Measurements from ENCODE around the gene MYO10.

MYO10 gene

DNA sequence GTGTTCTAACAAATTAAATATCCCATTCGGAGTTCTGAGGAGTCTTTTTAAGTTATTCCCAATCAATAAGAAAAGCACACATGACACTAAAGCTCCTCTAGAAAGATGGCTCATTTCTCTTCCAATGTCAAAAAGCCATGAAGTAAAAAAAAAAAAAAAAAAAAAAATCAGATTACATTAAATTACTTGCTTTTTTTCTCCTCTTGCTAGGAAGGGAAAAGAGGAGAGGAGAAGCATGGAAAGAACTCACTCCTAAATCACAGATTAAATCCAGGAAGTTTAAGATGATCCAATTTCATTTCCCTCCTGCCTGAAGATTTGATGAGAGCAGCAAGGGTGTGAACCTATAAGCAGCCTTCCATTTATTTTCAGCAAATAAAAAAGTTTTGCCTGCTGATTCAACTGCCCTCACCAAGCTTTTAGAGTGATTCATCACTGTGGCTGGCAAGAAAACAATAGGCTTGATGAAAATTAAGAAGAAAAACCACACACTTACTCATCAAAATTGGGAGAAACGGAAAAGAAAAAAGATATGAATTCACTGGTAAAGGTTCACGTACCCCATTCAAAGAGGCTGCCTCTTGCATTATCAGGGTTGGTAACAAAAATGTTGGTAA, 19.7 kb downstream of the MYO10 start:
- DNase-seq, result no peak

DNA sequence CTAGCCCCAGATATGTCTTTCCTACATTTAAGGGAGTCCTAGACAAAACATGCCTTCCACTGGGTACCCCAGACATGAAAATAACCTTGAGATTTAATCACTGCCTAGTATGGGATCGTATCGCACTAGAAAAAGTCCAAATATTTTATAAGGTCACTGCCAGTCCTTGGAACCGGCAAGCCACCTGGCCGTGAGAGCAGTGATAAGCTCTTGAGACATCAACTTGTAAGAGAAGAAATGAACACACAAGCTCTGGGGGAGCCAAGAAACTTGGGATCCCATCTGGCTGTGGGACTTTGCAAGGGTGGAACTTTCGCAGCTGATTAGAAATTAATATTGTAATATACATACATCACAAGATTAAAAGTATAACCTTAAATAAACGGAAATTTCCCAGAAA, 21.5 kb downstream of the MYO10 start:
- no peak for DNase-seq

DNA sequence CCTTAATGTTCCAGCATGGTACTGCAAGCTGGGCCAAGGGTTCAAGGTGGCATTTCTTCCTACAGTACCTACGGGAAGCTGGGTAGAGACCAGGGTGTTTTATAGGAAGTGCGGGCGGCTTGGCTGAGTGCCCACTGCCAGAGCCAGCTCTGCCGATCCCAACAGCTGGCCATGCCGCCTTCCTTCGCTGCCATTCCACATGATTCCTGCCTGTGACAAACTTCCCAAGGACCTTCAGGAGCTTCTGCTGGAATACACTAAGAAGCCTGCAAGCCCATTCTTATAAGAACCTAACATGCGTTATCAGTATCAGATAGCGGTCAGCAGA, 22.0 kb downstream of the MYO10 start:
- no peak for DNase-seq

DNA sequence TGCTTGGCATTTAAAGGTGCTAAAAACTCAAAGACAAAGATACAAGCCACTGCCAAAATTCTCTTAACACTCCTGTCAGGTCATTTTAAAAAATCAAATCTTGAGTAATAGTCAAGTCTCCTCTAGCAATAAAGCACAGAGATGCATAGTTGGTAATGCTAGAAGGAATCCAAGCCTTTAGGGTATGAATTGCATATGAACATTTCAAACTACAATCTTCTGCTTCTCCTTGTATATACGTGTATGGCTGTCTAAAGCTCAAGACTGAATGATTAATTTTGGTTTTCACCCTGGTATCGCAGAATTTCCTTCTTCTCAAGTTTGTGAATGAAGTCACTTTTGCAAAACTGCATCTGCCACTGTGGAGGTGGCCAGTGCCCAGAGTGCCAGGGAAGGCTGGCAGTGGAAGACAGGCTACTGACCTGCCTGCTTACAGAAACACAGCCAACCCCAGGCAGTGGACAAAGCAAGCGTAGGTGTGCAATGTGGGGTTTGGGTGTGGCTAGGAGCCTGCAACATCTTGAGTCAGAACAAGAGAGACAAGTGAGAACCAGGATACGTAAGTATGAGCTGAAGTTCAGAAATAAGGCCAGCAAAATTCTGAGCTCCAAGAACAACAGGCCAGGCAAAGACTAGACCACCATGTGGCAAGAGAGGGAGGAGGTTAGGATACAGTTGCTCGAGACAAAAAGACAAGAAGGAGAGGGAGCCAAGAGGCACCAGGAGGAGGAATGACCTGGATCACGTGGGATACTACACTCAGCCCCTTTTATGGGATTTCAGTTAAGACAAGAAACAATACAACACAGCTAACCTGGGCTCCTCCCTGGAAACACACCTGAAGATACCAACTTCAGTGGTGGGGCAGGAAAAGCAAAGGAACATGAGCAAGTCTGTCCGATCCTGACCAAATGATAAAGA, 22.6 kb downstream of the MYO10 start:
- no peak for DNase-seq

DNA sequence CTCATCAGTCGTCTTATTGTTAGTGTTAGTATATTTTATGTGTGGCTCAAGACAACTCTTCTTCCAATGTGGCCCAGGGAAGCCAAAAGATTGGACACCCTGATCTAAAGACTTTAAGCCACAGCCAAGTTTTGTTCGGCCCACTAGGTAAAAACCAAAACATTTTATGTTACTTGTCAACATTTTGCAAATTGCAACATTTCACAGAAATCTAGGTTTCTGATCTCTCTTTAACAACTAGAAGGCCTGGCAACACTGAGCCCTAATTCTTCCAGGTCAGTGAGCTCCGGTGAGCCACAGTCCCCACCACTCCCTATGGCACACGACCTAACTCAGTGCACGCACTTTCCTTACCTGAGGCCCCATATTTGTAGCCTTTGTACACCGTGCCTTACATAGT, 24.0 kb downstream of the MYO10 start:
- no peak for DNase-seq

DNA sequence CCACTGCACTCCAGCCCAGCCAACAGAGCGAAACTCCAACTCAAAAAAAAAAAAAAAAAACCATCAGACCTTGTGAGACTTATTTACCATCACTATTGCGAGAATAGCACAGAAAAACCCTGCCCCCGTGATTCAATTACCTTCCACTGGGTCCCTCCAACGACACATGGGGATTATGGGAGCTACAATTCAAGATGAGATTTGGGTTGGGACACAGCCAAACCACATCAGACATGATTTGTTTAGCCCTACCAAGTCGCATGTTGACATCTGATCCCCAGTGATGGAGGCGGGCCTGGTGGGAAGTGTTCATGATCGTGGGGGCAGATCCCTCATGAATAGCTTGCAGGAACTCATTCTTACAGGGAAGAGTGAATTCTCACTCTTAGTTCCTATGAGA, 26.6 kb downstream of the MYO10 start:
- DNase-seq, result no peak

DNA sequence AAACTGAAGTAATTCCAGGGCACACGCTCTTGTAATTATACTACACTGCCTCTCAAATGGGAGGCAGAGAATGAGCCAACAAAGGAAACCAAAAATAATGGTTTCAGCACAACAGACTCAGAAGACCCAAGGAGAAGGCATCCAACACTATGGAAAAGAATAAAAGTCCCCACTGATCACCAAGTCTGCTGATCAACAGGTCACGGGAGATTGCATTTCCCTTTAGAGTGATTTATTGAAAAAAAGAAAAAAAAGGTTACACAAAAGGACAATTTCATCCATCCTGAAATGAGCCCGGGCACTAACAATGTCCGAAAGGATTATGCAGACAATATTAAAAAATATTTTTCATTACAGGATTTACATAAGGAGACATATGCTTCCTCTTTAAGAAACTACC, 28.8 kb downstream of the MYO10 start:
- no peak for DNase-seq

DNA sequence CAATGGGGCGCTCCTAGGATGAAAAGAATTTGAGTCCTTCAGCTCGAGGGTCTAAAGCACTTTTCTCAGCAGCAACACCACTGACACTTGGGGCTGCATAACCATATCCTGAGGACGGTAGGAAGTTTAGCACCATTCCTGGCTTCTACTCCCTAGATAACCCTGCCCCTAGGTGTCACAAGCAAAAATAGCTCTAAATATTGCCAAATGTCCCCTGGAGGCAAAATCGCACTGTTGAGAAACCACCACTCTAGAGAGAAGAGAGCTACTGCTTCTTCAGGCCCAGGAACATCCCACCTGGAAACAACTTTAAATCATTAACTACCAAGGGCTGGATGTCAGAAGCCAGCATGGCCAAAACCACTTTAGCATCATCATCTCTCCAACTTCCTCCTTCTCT, 29.8 kb downstream of the MYO10 start:
- no peak for DNase-seq

DNA sequence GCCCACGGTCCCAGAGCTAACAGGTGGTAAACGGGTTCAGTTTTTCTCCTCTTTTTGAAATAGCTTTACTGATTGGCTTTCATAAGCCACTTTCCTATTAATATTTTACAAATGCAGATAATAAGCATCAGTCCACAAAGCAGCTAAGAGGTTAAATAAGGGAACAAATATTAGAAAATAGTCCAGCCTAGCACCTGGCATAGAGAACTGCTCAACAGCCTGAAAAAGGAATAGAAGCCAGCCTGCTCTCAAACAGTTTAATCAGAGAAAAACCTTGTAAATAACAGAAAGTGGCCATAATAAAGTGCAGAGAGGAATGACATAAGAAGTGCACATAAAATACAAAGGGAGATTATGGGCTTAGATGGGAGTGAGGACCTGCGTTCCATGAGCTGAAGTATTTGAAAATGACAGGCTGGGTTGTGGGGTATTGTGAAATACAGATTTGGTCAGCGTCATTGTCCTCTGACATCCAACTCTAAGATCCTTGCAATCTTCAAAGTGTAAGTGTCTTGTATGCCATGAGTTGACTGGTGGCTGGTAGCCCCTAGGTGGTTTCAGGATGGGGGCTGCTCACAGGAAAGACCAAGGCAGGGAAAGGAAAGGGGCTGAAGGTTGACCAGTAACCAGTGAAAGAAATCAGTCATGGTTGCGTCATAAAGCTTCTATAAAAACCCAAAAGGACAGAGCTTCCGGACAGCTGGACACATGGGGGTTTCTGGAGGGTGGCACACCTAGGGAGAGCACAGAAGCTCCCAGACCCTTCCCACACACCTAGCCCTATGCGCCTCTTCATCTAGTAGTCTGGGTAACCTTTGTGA, 32.4 kb downstream of the MYO10 start:
- no peak for DNase-seq

DNA sequence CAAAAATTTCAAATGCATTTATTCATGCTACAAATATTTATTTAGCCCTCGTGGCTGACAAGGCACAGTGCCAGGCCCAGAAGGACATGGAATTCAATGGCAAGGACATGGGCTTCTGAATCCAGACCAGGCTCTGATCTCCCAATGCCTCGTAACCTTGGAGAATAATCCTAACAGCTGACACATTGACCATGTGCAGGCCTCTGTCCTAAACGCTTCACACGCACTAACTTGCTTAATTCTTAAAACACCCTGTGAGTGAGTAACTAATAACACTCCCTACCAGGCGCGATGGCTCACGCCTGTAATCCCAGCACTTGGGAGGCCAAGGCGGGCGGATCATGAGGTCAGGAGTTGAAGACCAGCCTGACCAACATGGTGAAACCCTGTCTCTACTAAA, 33.2 kb downstream of the MYO10 start:
- no peak for DNase-seq

DNA sequence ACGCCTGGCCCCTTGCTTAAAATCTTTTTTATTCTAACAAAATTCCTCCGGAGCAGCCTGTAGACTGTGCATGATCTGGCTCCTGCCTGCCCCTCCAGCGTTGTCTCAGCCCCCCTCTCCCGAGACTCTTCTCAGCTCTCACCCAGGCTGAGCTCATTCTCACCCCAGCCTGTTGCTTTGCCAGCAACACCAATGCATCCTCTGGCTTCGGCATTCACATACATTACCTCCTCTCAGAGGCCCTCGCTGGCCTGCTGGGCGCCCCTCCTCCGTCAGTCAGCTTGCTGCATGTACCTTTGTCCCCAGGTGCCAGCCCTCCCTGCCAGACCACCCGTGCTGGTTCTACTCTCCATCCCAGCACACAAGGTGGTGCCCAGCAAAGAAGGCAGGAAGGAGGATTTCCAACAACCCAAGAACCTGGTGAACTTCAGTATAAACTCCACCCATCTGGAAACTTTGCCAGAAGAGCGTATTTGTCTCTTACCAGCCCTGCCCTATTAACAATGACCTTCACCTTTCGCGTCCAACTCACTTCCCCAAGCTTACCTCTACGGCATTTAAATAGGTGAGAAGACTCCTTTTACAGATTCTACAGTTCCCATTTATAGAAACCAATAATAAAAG, 35.0 kb downstream of the MYO10 start:
- DNase-seq, result no peak

DNA sequence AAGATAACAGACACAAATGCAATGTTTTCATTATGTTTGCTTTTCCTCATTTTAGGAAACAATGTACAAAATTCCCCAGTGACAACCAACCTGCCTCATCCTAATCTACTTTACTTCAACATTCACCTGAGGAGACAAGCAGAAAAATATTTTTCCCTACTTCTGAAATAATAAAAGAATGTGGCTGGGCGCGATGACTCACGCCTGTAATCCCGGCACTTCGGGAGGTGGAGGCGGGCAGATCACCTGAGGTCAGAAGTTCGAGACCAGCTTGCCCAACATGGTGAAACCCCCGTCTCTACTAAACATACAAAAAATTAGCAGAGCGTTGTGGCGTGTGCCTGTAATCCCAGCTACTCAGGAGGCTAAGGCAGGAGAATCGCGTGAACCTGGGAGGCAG, 36.9 kb downstream of the MYO10 start:
- DNase-seq, result no peak

DNA sequence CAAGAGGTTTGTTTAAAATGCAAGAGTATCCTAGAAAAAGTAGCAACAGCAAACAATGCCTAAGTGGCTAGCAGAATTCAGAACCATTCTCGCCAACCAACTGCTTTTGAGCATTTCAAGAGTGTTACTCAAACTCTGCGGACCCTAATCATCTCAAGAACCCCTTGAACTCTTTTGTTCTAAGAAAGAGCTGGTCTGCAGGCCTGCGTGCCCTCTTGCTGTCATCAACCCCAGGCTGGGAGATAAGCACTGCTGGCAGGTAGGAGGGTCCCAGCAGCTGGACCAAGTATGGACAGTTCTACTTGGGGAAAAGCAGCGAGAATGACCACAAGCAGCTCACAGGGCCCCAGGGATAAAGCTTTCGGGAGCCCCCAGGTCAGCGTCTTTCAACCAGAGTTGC, 38.3 kb downstream of the MYO10 start:
- no peak for DNase-seq

DNA sequence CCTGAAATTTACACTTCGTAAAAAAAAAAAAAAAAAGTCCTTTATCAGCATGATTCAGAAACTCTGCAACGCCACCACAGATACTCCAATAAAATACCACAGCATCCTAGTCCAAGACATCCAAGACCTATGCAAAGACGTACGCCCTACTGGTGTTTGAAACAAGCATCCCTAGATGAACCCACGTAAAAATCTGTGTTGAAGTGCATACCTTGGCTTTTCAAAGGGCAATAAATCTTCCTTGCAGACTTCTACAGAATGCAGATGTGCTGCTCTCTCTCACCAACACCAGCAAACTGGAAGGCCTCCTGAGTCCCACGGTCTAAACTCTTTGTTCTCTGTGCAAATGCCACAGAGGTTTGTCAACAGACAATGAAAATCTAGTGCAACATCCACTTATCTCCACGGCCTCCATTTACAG, 38.8 kb downstream of the MYO10 start:
- no peak for DNase-seq

DNA sequence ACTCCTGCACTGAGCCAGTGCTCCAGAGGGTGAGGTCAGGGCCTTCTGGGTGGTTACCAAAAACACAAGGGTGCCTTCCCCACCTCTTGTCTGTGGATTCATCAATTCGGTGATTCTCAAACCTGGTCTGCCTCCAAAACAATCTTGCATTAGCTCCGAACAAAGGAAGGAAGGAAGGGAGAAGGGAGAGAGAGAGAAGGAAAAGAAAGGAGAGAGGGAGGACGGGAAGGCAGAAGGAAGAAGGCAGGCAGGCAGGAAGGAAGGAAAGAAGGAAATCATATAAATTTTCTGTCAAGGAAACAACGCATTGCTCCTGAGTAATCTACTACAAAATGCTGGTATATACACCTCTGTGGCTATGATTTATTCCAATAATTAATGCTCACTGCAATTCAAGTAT, 39.3 kb downstream of the MYO10 start:
- no peak for DNase-seq

DNA sequence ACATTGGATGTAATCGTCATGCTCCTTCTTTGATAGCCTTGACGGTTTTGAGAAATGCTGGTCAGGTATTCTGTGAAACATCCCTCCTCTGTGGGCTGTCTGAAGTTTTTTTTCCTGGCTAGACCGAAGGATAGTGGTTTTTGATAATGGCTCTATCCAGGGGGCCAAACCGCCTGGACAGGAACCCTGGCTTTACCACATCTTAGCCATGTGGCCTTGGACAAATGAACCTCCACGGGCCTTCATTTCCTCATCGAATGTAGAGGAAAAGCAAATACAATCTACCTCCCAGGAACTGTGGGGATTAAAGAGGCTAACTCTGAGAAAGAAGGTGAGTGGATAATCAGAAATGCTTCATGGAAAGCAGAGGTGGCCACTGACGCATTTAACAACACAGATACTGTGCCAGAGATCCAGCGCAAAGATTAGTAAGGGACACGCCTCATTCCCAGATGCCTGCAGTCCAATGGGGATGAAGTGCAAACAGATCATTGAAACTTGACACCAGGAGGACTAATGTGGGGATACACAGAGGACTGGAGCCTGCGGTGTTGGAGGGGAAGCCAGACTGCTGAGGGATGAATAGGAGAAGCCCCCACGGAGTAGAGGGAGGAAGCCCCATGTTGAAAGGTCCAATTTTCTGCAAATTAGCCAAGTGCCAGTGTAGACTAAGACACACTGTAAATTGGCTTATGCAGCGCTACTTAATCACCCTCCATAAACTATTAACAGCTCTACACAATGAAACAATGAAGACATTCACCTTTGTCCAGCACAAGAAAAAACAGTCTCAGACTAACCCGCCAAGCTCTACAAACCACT, 41.6 kb downstream of the MYO10 start:
- no peak for DNase-seq

DNA sequence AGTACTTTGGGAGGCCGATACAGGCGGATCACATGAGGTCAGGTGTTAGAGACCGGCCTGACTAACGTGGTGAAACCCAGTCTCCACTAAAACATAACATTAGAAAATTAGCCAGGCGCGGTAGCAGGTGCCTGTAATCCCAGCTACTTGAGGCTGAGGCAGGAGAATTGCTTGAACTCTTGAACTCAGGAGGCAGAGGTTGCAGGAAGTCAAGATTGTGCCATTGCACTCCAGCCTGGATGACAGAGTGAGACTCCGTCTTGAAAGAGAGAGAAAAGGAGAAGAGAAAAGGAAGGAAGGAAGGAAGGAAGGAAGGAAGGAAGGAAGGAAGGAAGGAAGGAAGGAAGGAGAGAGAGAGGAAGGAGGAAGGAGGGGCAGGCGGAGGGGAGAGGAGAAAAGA, 45.1 kb downstream of the MYO10 start:
- no peak for DNase-seq

DNA sequence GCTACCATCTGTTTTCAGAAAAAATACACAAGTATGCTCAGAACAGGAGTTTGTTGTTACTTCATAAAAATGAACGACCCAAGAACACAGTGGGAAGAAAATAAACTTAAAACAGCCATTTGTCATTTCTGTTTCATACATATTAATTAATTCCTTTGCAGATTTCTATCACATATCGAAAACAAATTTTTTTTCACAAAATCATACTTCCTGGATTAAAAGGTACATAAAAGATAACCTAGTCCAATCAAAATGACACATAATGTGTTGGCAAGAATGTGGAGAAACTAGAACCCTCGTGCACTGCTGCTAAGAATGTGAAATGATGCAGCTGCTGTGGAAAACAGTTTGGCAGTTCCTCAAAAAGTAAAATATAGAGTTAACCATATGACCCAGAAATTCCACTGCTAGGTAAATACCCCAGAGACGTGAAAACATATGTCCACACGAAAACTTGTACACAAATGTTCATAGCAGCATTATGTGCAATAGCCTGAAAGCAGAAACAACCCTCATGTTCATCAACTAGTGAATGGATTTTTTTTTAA, 46.0 kb downstream of the MYO10 start:
- DNase-seq, result no peak

DNA sequence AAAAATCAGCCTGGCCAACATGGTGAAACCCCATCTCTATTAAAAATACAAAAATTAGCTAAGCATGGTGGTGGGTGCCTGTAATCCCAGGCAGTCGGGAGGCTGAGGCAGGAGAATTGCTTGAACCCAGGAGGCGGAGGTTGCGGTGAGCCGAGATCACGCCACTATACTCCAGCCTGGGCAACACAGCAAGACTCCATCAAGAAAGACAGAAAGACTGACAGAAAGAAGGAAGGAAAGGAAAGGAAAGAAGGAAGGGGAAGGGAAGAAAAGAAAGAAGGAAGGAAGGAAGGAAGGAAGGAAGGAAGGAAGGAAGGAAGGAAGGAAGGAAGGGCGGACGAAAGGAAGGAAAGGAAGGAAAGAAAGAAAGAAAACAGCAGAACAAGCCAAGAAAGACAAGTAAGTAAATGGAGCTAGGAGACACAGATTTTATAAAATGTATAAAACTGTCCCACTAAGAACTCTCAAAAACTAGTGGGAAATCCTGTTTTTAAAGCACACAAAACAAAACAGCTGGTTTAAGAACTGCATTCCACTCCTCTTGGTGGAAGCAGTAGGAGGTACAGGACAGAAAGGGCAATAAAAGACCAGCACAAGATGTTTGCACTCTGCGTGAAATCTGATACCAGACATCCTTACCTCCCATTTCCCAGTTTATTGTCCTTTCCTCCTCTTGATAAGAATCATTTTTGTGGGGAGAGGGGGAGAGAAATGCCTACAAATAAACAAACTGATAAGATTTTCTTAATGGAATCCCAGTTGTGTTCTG, 46.7 kb downstream of the MYO10 start:
- DNase-seq, result no peak

DNA sequence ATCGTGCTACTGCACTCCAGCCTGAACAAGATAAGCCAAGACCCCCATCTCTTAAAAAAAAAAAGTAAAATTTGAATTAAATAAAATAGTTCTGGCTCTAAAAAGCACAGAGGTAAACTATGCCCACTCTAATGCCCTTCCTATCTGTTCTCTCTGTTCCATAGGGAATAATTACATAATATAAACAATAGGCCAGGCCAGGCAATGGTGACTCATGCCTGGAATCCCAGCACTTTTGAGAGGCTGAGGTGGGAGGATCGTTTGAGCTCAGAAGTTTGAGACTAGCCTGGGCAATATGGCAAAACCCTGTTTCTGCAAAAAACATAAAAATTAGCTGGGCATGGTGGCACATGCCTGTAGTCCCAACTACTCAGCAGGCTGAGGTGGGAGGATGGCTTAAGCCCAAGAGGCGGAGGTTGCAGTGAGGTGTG, 47.4 kb downstream of the MYO10 start:
- no peak for DNase-seq

DNA sequence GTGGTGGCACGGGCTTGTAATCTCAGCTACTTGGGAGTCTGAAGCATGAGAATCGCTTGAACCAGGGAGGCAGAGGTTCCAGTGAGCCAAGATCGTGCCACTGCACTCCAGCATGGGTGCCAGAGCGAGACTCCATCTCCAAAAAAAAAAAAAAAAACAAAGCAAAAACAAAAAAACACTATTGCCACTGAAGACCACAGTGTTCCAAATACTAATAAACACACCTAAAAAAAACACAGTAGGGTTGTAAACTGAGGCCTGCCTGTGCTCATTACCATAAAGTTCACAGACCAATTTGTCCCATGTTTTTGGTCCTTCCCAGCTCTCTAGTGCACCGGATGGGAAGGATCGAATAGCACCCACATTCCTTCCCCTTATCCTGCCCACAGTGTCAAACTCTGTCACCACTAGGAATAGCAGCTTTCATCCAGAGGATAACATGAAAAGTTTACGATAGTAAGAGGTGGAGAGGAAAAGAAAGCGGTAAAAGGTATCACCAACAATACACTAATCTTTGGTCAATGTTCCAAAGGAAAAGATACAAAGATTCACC, 49.2 kb downstream of the MYO10 start:
- DNase-seq, result no peak

Measured in activated gamma-delta T cell treated with Interleukin-2 at 50 U/mL for 16 hours (primary cell).